Right atrium auricular region (tissue), 2 donors: Measurements from ENCODE around the gene BUB1B. TPM values are rescaled to one million over a fixed set of nuclear protein-coding genes. Genes with fewer than 3 reads are reported as not detected.

Experiments used
- DNase-seq: peaks from one replicate; pipeline ENCODE4 v3.0.0-alpha.2; 2019; ENCODE audit warnings: low spot score
- H3K27ac ChIP-seq, 2 donors: fragments of 200-600 bp; sonication (generic); 1 replicate in 1 of 2; 2 replicates in 1 of 2; pipeline ENCODE4 v1.5.1; 2016 to 2019
- H3K27me3 ChIP-seq, 2 donors: fragments of 200-600 bp; sonication (generic); one replicate each; pipeline versions ENCODE4 v1.5.1 to v1.6.0; 2017 to 2019
- H3K36me3 ChIP-seq: fragments of 200-600 bp; sonication (generic); one replicate; pipeline ENCODE4 v1.5.1; 2016
- H3K4me1 ChIP-seq, 2 donors: fragments of 200-600 bp; sonication (generic); one replicate each; pipeline versions ENCODE4 v1.5.1 to v1.6.0; 2017 to 2019
- H3K4me3 ChIP-seq, 2 donors: fragments of 200-600 bp; sonication (generic); 1 replicate in 1 of 2; 2 replicates in 1 of 2; pipeline ENCODE4 v1.5.1; 2017 to 2019; ENCODE audit warnings: mild to moderate bottlenecking in 1 of 2, moderate library complexity in 1 of 2
- H3K9me3 ChIP-seq, 2 donors: fragments of 200-600 bp; sonication (generic); one replicate each; pipeline ENCODE4 v1.5.1; 2019
- CTCF ChIP-seq, 2 donors: fragments of 200-600 bp; sonication (generic); IDR thresholded peaks; one replicate each; pipeline ENCODE4 v1.5.1; 2019; ENCODE audit warnings: antibody characterized with exemption in 2 of 2
- total RNA-seq, 2 donors: library from RNA; depleted of rRNA; stranded (reverse); fragments of >200 nt; gene quantifications; one replicate each; pipeline ENCODE4 v1.1.0, GENCODE V29; 2016

BUB1B gene
- total RNA-seq, 2 donors from 2014 or later, result 0.39 to 2.1 TPM

GRCh38 chr15:40234783-40235182 lies 73.9 kb downstream of the BUB1B start:
- DNase-seq, result no peak
- H3K36me3 ChIP-seq, result no peaks in the 10 kb centered on the region
- peaks cover 0 to 17% of the 10 kb centered on the region in 2 donors for H3K4me1 ChIP-seq
- no peaks in the 10 kb centered on the region for H3K9me3 ChIP-seq
- H3K27me3 ChIP-seq, result no peaks in the 10 kb centered on the region
- no peak overlapping the region for H3K4me3 ChIP-seq
- TF ChIP-seq CTCF (IDR thresholded peaks at IDR 0.05), result no peak
- no peak overlapping the region for H3K27ac ChIP-seq

- H3K27ac ChIP-seq, result no peak overlapping the region
- H3K9me3 ChIP-seq, result no peaks in the 10 kb centered on the region
Observed at GRCh38 chr15:40235201-40235885, 74.5 kb downstream of the BUB1B start.

GRCh38 chr15:40238532-40239403 lies 77.9 kb downstream of the BUB1B start, which contains the start of gene PAK6:
Gene PAK6, plus strand, starts transcription at chr15:40239063. Its CDS starts 25,723 bp downstream, at chr15:40264786.
- Histone ChIP-seq H3K27ac (peak within 1 kb of the TSS in 1 of 2 donors; percentile 35), H3K4me3 (peak within 1 kb of the TSS; percentile 19 to 47), H3K27me3 (no peaks in the 10 kb centered on the region), H3K9me3 (no peaks in the 10 kb centered on the region), H3K36me3 (no peaks in the 10 kb centered on the region), H3K4me1 (peaks cover 0 to 16% of the 10 kb centered on the region in 2 donors)
- TF ChIP-seq CTCF (IDR thresholded peaks at IDR 0.05), result no peak
- DNase-seq, result peak; percentile 62

More at GRCh38 chr15:40235201-40235885, 74.5 kb downstream of the BUB1B start:
- Histone ChIP-seq H3K4me3 (no peak overlapping the region), H3K36me3 (no peaks in the 10 kb centered on the region), H3K27me3 (no peaks in the 10 kb centered on the region), H3K4me1 (peaks cover 0 to 19% of the 10 kb centered on the region in 2 donors)
- no peak for DNase-seq
- TF ChIP-seq CTCF (IDR thresholded peaks at IDR 0.05), result no peak

GRCh38 chr15:40239404-40239692 lies 78.5 kb downstream of the BUB1B start:
- no peak for TF ChIP-seq CTCF (IDR thresholded peaks at IDR 0.05)

GRCh38 chr15:40239693-40240618 lies 79.1 kb downstream of the BUB1B start:
- Histone ChIP-seq H3K36me3 (no peaks in the 10 kb centered on the region), H3K4me3 (peak overlapping the region in 1 of 2 donors; percentile 47), H3K9me3 (no peaks in the 10 kb centered on the region), H3K27me3 (no peaks in the 10 kb centered on the region), H3K4me1 (peaks cover 0 to 16% of the 10 kb centered on the region in 2 donors), H3K27ac (no peak overlapping the region)
- no peak for TF ChIP-seq CTCF (IDR thresholded peaks at IDR 0.05)
- DNase-seq, result peak; percentile 51

More at GRCh38 chr15:40239404-40239692, 78.5 kb downstream of the BUB1B start:
- no peaks in the 10 kb centered on the region for H3K27me3 ChIP-seq
- peak overlapping the region in 1 of 2 donors; percentile 35 for H3K27ac ChIP-seq
- H3K36me3 ChIP-seq, result no peaks in the 10 kb centered on the region
- DNase-seq, result peak; percentile 47
- no peaks in the 10 kb centered on the region for H3K9me3 ChIP-seq
- H3K4me3 ChIP-seq, result peak overlapping the region; percentile 19 to 47
- peaks cover 0 to 16% of the 10 kb centered on the region in 2 donors for H3K4me1 ChIP-seq
